VCaP (cell line): Measurements from ENCODE around the gene IKZF5.

Experiments used
- H3K27ac ChIP-seq: fragments of 450-650 bp; 2 replicates; pipeline ENCODE4 v1.5.1; 2017
- TF ChIP-seq, protein P1 (sequence below): fragments of 450-650 bp; conservative IDR thresholded peaks from 2 replicates; pipeline ENCODE4 v1.5.1; 2017; ENCODE audit warnings: mild to moderate bottlenecking, moderate library complexity

The IKZF5 gene

DNA sequence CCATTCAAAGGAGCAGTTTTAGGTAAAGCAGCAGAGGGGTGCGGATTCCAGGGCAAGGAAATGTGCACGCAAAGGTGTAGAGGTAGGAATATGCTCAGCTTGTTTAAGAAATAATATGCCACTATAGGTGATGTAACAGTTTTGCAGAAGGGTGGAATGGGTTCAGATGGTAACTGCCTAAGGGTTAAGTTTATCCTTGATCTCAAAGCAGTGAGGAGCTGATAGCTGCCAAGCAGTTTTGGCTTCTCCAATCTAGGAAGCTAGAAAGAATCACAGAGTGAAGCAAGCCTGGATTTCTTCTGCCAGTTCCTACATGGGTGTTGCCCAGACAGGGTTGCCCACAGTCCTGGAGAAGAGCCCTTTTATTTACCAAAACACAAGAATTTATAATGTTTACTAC, 6.2 kb upstream of the IKZF5 start:
- TF ChIP-seq, protein P1, sequence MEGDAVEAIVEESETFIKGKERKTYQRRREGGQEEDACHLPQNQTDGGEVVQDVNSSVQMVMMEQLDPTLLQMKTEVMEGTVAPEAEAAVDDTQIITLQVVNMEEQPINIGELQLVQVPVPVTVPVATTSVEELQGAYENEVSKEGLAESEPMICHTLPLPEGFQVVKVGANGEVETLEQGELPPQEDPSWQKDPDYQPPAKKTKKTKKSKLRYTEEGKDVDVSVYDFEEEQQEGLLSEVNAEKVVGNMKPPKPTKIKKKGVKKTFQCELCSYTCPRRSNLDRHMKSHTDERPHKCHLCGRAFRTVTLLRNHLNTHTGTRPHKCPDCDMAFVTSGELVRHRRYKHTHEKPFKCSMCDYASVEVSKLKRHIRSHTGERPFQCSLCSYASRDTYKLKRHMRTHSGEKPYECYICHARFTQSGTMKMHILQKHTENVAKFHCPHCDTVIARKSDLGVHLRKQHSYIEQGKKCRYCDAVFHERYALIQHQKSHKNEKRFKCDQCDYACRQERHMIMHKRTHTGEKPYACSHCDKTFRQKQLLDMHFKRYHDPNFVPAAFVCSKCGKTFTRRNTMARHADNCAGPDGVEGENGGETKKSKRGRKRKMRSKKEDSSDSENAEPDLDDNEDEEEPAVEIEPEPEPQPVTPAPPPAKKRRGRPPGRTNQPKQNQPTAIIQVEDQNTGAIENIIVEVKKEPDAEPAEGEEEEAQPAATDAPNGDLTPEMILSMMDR = no peak
- no peak overlapping the region for H3K27ac ChIP-seq

DNA sequence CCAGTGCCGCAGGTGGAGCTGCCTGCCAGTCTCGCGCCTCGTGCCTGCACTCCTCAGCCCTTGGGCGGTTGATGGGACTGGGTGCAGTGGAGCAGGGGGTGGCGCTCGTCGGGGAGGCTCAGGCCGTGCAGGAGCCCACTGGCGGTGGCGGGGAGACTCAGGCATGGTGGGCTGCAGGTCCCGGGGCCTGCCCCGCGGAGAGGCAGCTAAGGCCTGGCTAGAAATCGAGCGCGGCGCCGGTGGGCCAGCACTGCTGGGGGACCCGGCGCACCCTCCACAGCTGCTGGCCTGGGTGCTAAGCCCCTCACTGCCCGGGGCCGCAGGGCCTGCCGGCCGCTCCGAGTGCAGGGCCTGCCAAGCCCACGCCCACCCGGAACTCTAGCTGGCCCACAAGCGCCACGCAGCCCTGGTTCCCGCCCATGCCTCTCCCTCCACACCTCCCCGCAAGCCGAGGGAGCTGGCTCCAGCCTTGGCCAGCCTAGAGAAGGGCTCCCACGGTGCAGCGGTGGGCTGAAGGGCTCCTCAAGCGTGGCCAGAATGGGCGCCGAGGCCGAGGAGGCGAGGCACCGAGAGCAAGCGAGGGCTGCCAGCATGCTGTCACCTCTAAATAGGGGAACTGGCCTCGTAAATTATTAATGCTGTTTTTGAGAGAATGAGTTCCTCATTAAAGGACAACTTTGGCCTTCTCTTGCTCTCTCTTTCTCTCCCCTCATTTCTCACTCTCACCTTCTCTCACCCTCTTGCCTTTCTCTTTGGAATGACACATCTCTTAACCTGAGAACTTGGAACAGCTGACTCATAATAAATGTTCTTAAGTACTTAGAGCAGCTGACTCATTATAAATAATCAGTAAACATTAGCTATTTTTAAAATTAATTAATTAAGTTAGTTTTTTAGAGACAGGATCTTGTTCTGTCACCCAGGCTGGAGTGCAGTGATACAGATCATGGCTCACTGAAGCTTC, 5.1 kb upstream of the IKZF5 start:
- TF ChIP-seq, protein P1 = no peak
- no peak overlapping the region for H3K27ac ChIP-seq

DNA sequence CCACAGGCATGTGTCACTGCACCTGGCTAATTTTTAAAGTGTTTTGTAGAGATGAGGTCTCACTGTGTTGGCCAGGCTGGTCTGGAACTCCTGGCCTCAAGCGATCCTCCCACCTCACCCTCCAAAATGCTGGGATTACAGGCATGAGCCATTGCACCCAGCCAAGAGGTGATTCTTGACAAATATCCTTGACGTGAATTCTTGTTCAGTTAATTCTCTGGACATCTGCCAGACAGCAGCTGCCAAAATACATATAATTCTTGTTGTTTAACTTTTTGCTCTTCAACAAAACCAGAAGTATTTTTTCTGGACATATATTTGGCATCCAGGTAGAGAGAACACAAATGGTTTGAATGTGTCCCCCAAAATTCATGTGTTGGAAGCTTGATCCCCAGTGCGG, 3.4 kb upstream of the IKZF5 start:
- TF ChIP-seq, protein P1 = no peak

DNA sequence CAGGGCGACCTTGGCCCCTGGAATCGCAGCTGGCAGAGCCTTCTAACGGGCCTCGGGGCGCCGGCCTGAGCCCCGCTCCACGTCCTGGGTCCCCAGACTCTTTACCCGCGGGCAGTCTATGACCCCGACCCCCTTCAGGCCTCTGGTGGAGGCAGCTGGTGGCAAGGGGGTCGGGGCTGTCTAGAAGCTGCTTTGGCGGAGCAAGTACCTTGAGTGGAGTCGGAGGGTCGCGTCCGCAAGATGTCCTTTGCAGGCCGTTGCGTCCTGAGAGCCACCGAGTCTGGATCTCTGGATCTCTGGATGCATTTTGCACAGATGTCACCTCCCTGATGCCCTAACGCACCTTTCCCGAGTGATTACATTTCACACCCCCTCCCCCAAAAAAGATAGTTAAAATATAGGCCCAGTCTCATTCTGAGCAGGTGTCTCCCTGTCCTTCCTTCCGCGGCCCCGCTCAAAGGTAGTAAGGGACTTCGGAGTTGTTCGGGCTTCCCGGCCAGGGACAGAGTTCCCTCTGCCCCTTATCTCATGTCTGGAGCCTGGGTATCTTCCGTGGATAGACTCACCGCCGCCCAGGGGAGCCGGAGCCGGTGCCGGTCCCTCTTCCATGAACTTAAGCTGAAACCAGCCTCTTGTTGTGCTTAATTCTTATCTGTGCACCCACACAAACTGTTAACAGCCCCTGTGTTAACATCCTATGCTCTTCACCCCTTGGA, 668 bp upstream of the IKZF5 start:
- TF ChIP-seq, protein P1 = no peak
- peak overlapping the region; percentile 82 for H3K27ac ChIP-seq

More for the DNA sequence above, 3.4 kb upstream of the IKZF5 start:
- no peak overlapping the region for H3K27ac ChIP-seq

DNA sequence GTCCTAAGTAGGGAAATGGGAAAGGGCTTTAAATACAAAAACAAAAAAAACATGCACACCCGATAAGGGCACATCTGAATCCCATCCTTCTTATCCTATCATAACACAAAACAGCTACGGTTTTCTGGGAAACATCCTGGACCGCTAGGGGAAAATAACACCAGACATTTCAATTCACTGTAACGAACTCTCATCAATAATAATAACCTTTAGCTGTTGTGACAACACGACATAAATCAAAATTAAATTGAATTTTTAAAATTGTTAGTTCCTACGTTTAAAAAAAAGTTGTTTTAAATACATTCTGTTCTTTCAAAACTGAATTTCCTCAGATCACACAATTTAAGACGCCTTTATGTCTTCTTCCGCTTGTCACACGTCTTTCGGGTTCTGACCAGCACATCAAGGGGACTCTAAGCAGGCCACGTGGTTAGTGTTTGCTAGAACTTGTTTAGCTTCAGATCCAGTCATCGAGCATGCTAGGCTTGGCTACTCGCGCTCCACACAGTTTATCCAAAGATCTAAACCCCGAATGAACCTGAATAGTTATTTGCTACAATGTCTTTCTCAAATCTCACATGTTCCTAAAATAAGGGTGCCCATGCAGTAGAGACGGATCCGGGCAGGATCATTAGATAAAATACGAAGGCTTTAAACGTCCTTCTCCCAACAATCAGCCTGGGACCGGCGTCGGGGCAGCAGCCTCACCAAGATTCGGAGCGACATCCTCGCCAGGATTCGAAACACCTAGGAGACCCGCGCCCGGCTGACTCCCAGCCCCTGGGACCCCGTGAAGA, 839 bp downstream of the IKZF5 start:
- H3K27ac ChIP-seq = peak overlapping the region; percentile 82
- TF ChIP-seq, protein P1 = no peak

DNA sequence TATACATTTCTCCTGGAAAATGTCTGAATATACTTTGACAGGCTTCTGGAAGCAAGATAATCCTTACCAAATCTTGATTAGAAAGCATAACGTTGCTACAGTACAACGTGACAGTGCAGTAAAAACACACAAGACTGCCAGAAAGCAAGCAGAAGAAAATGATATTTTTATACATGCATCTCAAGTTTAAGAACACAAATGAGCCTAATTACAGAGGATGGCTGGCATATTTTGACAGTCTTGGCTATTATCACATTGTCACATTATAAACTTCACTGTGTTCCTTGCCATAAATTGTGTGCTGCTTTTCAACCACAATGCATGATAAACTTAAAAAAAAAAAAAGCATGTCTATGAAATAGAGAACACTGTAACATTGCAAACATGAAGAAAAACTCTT, 4.3 kb downstream of the IKZF5 start:
- H3K27ac ChIP-seq = no peak overlapping the region
- TF ChIP-seq, protein P1 = no peak

DNA sequence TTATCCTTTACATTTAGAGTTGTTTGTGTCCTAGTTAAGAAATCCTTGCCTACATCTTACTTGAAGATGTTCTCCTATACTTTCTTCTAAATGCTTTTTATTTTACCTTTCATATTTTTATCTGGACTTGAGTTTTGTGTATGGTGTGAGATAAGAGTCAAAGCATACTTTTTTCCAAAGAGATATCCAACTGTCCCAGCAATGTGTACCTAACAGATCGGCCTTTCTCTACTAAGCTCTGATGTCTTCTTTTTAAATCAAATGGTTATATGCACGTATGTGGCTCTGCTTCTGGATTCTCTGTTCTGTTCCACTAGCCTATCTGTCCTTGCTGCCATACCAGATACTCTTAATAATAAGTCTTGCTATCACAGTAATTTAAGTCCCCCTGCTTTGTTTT, 7.2 kb downstream of the IKZF5 start:
- TF ChIP-seq, protein P1 = no peak
- no peak overlapping the region for H3K27ac ChIP-seq
